LNCaP clone FGC (cell line): ENCODE data around the gene CD33.
"Not testable (repeated sequence)": the region's sequence is repeated elsewhere in the genome, so short reads cannot be mapped to it uniquely, and the experiment has no call there.

Experiments used
- DNase-seq: peaks from one replicate; pipeline ENCODE4 v3.0.0-alpha.2; 2011; ENCODE audit warnings: low read depth
- H3K4me3 ChIP-seq: 2 replicates; pipeline ENCODE4 v1.5.1; 2011; ENCODE audit warnings: mild to moderate bottlenecking, low read depth, low read length, control low read depth
- CTCF ChIP-seq: IDR thresholded peaks from 2 replicates; pipeline ENCODE4 v1.5.1; 2012; ENCODE audit warnings: mild to moderate bottlenecking; ENCODE audit not compliant: control insufficient read depth, insufficient read depth; ENCODE audit errors: extremely low read depth

CD33 gene

GRCh38 chr19:51224898-51225393 lies at the start of gene CD33:
Gene CD33 (plus strand): TSS chr19:51225080. CDS start chr19:51225119, 39 bp downstream.
- H3K4me3 ChIP-seq, DNase-seq: not testable (repeated sequence)

- no peak for DNase-seq
- TF ChIP-seq CTCF = no peak
- H3K4me3 ChIP-seq = no peak overlapping the region
Measured at GRCh38 chr19:51179256-51179655, 45.6 kb upstream of the CD33 start.

- no peak overlapping the region for H3K4me3 ChIP-seq
- DNase-seq = no peak
- TF ChIP-seq CTCF = no peak
Measured at GRCh38 chr19:51181377-51181912, 43.4 kb upstream of the CD33 start.

- no peak for DNase-seq
- H3K4me3 ChIP-seq = no peak overlapping the region
- no peak for TF ChIP-seq CTCF
Measured at GRCh38 chr19:51181913-51182419, 42.9 kb upstream of the CD33 start.

- no peak for DNase-seq
- no peak overlapping the region for H3K4me3 ChIP-seq
- no peak for TF ChIP-seq CTCF
Measured at GRCh38 chr19:51183629-51184028, 41.3 kb upstream of the CD33 start.

- no peak for TF ChIP-seq CTCF
- DNase-seq = no peak
- H3K4me3 ChIP-seq = no peak overlapping the region
Measured at GRCh38 chr19:51185069-51185867, 39.6 kb upstream of the CD33 start.

GRCh38 chr19:51185868-51186215 lies 39.0 kb upstream of the CD33 start:
- no peak overlapping the region for H3K4me3 ChIP-seq
- no peak for TF ChIP-seq CTCF
- no peak for DNase-seq
